HFFc6 (cell line): Measurements from ENCODE around the gene PPP1CB. TPM values are rescaled to one million over a fixed set of nuclear protein-coding genes. Genes with fewer than 3 reads are reported as not detected.
A peak's percentile ranks its signal among the peaks of the same experiment; 100 is the strongest.

ENCODE experiments used
- DNase-seq: peaks from one replicate; pipeline ENCODE4 v3.0.0-alpha.2; 2018
- H3K27ac Mint-ChIP-seq: 2 replicates; pipeline ENCODE4 v1.8.0; 2020; ENCODE audit warnings: mild to moderate bottlenecking, mixed read lengths
- H3K27me3 Mint-ChIP-seq: 2 replicates; pipeline ENCODE4 v1.8.0; 2021; ENCODE audit warnings: mild to moderate bottlenecking, moderate library complexity, mixed read lengths; ENCODE audit not compliant: insufficient read depth
- H3K36me3 Mint-ChIP-seq: 2 replicates; pipeline ENCODE4 v1.8.0; 2021; ENCODE audit warnings: low read depth, mixed read lengths
- H3K4me1 Mint-ChIP-seq: 2 replicates; pipeline ENCODE4 v1.8.0; 2020; ENCODE audit warnings: low read depth, mixed read lengths
- H3K4me3 Mint-ChIP-seq: 2 replicates; pipeline ENCODE4 v1.8.0; 2020; ENCODE audit warnings: mild to moderate bottlenecking, moderate library complexity, mixed read lengths
- H3K9me3 Mint-ChIP-seq: 2 replicates; pipeline ENCODE4 v1.8.0; 2020; ENCODE audit warnings: mild to moderate bottlenecking, mixed read lengths
- CTCF ChIP-seq: fragments of 200-600 bp; sonication (generic); IDR thresholded peaks from 2 replicates; pipeline ENCODE4 v1.5.0; 2021; ENCODE audit warnings: antibody characterized with exemption, mild to moderate bottlenecking
- total RNA-seq, 6 experiments: library from RNA; stranded (reverse); fragmentation: NEBNext Ultra II Directional; extraction: Animal tissue kit (Norgen Biotek cat#: 25700); gene quantifications; 2 replicates in 1 of 6; 3 replicates in 5 of 6; pipeline ENCODE4 v1.2.3, GENCODE V29; 2021

PPP1CB gene
- total RNA-seq, 6 experiments from 2014 or later = 188 to 209 (median 202) TPM

- Mint-ChIP-seq H3K9me3 (no peaks in the 10 kb centered on the region), H3K36me3 (peaks cover 9% of the 10 kb centered on the region), H3K27ac (no peak overlapping the region), H3K27me3 (no peaks in the 10 kb centered on the region; the same call in 1 of the 2 replicates), H3K4me3 (no peak overlapping the region), H3K4me1 (peaks cover 14% of the 10 kb centered on the region)
- no peak for TF ChIP-seq CTCF
- DNase-seq = no peak
Measured at GRCh38 chr2:28748941-28749340, 2.7 kb upstream of the PPP1CB start.

GRCh38 chr2:28749526-28749925 is 2.1 kb upstream of the PPP1CB start:
- DNase-seq = no peak
- no peak for TF ChIP-seq CTCF
- H3K4me1 Mint-ChIP-seq = peaks cover 20% of the 10 kb centered on the region
- H3K27me3 Mint-ChIP-seq = no peaks in the 10 kb centered on the region; the same call in 1 of the 2 replicates
- H3K4me3 Mint-ChIP-seq = no peak overlapping the region
- no peaks in the 10 kb centered on the region for H3K9me3 Mint-ChIP-seq
- H3K27ac Mint-ChIP-seq = no peak overlapping the region
- peaks cover 9% of the 10 kb centered on the region for H3K36me3 Mint-ChIP-seq

- no peaks in the 10 kb centered on the region for H3K9me3 Mint-ChIP-seq
- H3K4me3 Mint-ChIP-seq = peak overlapping the region; percentile 95
- H3K36me3 Mint-ChIP-seq = peaks cover 9% of the 10 kb centered on the region
- H3K4me1 Mint-ChIP-seq = peaks cover 30% of the 10 kb centered on the region
- no peak for TF ChIP-seq CTCF
- peak; percentile 43 for DNase-seq
- H3K27me3 Mint-ChIP-seq = no peaks in the 10 kb centered on the region; the same call in 1 of the 2 replicates
- H3K27ac Mint-ChIP-seq = peak overlapping the region; percentile 97
Measured at GRCh38 chr2:28750316-28751251, 1.0 kb upstream of the PPP1CB start.

GRCh38 chr2:28751956-28752630 is 463 bp downstream of the PPP1CB start:
- peaks cover 9% of the 10 kb centered on the region for H3K36me3 Mint-ChIP-seq
- no peaks in the 10 kb centered on the region for H3K9me3 Mint-ChIP-seq
- DNase-seq = no peak
- H3K4me3 Mint-ChIP-seq = peak overlapping the region; percentile 95
- no peaks in the 10 kb centered on the region for H3K27me3 Mint-ChIP-seq
- peak overlapping the region; percentile 97 for H3K27ac Mint-ChIP-seq
- no peak for TF ChIP-seq CTCF
- H3K4me1 Mint-ChIP-seq = peaks cover 45% of the 10 kb centered on the region

GRCh38 chr2:28752631-28753376 is 1.2 kb downstream of the PPP1CB start:
- Mint-ChIP-seq H3K27ac (peak overlapping the region; percentile 97), H3K4me1 (peaks cover 52% of the 10 kb centered on the region), H3K27me3 (no peaks in the 10 kb centered on the region), H3K36me3 (peaks cover 9% of the 10 kb centered on the region), H3K4me3 (peak overlapping the region; percentile 95), H3K9me3 (no peaks in the 10 kb centered on the region)
- TF ChIP-seq CTCF = no peak
- no peak for DNase-seq
